KMS-11 (cell line): Measurements from ENCODE around the gene KRTAP10-9.
"Not testable (repeated sequence)": the region's sequence is repeated elsewhere in the genome, so short reads cannot be mapped to it uniquely, and the experiment has no call there.

Source experiments
- H2AFZ ChIP-seq: fragments of 200-600 bp; sonication (generic); 2 replicates; pipeline ENCODE4 v1.6.1; 2016; ENCODE audit warnings: antibody characterized with exemption, mixed run types, low read depth
- H3K27ac ChIP-seq: fragments of 200-600 bp; sonication (generic); 2 replicates; pipeline ENCODE4 v1.6.1; 2016; ENCODE audit warnings: mild to moderate bottlenecking, mixed run types
- H3K27me3 ChIP-seq: fragments of 200-600 bp; sonication (generic); 2 replicates; pipeline ENCODE4 v1.6.1; 2017; ENCODE audit warnings: mild to moderate bottlenecking, low read depth, mixed run types, moderate library complexity; ENCODE audit not compliant: insufficient read depth
- H3K36me3 ChIP-seq: fragments of 200-600 bp; sonication (generic); 2 replicates; pipeline ENCODE4 v1.6.1; 2017; ENCODE audit warnings: mild to moderate bottlenecking, mixed run types; ENCODE audit not compliant: insufficient read depth
- H3K4me1 ChIP-seq: fragments of 200-600 bp; sonication (generic); 2 replicates; pipeline ENCODE4 v1.6.1; 2016; ENCODE audit warnings: mild to moderate bottlenecking, low read depth, mixed run types; ENCODE audit not compliant: poor library complexity, severe bottlenecking
- H3K4me2 ChIP-seq: fragments of 200-600 bp; sonication (generic); 2 replicates; pipeline ENCODE4 v1.7.0; 2016; ENCODE audit warnings: mild to moderate bottlenecking, mixed run types
- H3K4me3 ChIP-seq: fragments of 200-600 bp; sonication (generic); IDR thresholded peaks from 2 replicates; pipeline ENCODE4 v1.6.1; 2017; ENCODE audit warnings: low read depth, low read length, mixed read lengths; ENCODE audit not compliant: insufficient read depth
- H3K79me2 ChIP-seq: fragments of 200-600 bp; sonication (generic); 2 replicates; pipeline ENCODE4 v1.6.1; 2016; ENCODE audit warnings: low read depth, mixed run types; ENCODE audit not compliant: insufficient read depth
- H3K9ac ChIP-seq: fragments of 200-600 bp; sonication (generic); 2 replicates; pipeline ENCODE4 v1.6.1; 2016; ENCODE audit warnings: mild to moderate bottlenecking, mixed run types
- H4K20me1 ChIP-seq: fragments of 200-600 bp; sonication (generic); 2 replicates; pipeline ENCODE4 v1.6.1; 2016; ENCODE audit warnings: mild to moderate bottlenecking, mixed run types; ENCODE audit not compliant: insufficient read depth
- TF ChIP-seq, protein P1 (sequence below): fragments of 200-600 bp; sonication (generic); conservative IDR thresholded peaks from 2 replicates; pipeline ENCODE4 v1.6.1; 2017; ENCODE audit warnings: low read depth, mild to moderate bottlenecking, antibody characterized with exemption, low read length, moderate library complexity, mixed read lengths

The KRTAP10-9 gene, protein sequence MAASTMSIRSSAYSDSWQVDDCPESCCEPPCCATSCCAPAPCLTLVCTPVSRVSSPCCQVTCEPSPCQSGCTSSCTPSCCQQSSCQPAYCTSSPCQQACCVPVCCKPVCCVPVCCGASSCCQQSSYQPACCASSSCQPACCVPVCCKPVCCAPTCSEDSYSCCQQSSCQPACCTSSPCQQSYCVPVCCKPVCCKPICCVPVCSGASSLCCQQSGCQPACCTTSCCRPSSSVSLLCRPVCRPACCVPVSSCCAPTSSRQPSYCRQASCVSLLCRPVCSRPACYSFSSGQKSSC

DNA sequence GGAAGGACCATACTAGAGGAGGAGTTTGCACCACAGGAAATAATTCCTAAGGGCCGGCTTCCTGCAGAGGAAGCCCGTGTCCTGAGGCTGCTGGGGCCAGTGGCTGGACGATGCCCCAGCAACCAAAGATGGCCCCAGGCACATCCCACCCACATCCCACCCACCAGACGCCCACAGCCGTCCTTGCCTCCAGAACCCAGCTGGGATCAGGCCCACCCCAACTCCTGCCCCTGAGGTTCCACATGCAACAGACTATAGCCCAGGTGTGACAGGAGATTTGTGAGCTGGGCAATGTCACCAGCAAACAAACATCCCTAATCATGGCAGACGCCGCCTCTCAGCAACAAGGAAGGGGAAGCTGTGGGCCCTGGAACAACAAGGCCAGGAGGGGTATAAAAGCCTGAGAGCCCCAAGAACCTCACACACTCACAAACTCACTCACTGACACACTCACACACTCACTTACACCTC lies at the start of gene KRTAP10-9:
TSS of gene KRTAP10-9 (plus strand) at position 421 of the 471 bp plus-strand sequence. CDS start 79 bp downstream, outside the sequence.
- Histone ChIP-seq H3K4me1 (no peaks in the 10 kb centered on the region), H3K4me3 (no peak within 1 kb of the TSS), H3K4me2 (no peak within 1 kb of the TSS), H3K27ac (no peak within 1 kb of the TSS), H3K9ac (no peak within 1 kb of the TSS), H4K20me1 (no peaks in the 10 kb centered on the region), H3K36me3 (no peaks in the 10 kb centered on the region), H3K27me3 (peaks cover 12% of the 10 kb centered on the region), H3K79me2 (no peaks in the 10 kb centered on the region), H2AFZ (no peak within 1 kb of the TSS)
- TF ChIP-seq, protein P1, sequence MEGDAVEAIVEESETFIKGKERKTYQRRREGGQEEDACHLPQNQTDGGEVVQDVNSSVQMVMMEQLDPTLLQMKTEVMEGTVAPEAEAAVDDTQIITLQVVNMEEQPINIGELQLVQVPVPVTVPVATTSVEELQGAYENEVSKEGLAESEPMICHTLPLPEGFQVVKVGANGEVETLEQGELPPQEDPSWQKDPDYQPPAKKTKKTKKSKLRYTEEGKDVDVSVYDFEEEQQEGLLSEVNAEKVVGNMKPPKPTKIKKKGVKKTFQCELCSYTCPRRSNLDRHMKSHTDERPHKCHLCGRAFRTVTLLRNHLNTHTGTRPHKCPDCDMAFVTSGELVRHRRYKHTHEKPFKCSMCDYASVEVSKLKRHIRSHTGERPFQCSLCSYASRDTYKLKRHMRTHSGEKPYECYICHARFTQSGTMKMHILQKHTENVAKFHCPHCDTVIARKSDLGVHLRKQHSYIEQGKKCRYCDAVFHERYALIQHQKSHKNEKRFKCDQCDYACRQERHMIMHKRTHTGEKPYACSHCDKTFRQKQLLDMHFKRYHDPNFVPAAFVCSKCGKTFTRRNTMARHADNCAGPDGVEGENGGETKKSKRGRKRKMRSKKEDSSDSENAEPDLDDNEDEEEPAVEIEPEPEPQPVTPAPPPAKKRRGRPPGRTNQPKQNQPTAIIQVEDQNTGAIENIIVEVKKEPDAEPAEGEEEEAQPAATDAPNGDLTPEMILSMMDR, result no peak

DNA sequence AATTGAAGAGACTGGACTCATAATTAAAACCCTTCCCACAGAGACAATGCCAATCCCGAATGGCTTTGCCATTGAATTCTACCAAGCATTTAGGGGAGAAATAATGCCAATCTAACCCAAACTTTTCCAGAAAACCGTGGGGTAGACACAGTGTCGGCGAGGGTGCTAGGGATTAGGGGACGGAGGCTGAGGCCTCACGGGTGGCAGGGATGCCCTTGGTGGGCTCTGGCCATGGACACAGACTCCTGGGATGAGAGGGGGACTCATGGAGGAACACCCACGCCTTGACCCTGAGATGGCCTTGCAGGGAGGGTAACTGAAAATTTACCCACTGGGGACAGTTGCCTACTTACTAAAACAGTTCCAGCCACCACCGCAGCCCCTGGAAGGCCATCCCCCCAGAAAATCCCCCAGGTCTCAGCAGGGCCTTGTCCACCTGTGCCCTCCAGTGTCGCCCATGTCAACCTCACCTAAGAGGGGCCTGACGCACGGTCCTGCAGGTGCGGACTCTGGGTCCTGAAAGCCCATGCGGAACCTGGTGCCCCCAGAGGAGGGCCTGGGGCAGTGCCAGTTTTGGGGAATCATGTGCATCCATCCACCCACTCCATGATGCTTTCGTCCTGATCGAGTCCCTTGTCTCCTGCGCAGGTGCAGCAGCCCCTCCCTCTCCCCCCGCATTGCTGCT lies 48.4 kb upstream of the KRTAP10-9 start:
- Histone ChIP-seq H3K4me3 (no peak overlapping the region), H3K9ac (no peak overlapping the region), H2AFZ (no peak overlapping the region), H3K79me2 (no peaks in the 10 kb centered on the region), H3K4me2 (no peak overlapping the region), H3K36me3 (no peaks in the 10 kb centered on the region), H3K27ac (no peak overlapping the region), H4K20me1 (no peaks in the 10 kb centered on the region), H3K27me3 (peaks cover 46% of the 10 kb centered on the region; the same call in 1 of the 2 replicates), H3K4me1 (no peaks in the 10 kb centered on the region)
- TF ChIP-seq, protein P1, result no peak

DNA sequence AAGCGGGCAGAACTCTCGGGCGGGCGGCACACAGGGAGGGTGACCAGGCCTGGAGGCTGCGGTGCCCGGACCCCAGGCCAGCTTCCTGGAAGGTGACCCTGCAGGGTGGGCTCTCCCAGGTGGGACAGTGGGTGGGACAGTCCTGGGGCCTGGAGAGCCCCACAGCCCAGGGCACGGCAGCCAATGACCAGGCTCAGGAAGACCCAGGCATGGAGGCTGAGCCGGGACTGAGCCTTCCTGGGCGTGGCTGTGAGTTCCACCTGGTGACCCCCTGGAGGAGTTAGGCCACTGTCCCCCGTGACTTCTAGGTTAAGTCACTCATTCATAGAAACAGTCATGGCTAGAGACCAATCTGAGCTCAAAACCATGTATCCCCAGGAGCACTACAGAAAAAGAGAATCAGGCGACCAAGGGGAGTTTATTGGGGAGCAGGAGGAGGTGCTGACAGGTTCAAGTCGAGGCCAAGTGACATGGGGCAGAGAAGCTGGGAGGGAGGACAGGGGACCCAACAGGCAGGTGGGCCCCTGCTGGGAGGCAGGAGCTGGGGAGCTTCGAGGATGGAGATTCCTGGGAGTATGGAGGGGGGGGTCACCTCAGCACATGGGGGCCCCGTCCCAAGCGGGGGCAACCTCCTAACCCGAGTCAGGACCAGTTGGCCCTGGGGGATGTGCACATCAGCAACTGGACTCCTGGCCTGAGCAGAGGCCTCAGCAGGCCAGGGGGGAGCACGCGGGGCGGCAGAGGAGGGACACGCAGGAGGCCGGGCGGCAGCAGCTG lies 47.6 kb upstream of the KRTAP10-9 start:
- no peak overlapping the region for H3K4me3 ChIP-seq
- H3K4me2 ChIP-seq, result no peak overlapping the region
- H2AFZ ChIP-seq, result no peak overlapping the region
- no peaks in the 10 kb centered on the region for H3K36me3 ChIP-seq
- no peak overlapping the region for H3K9ac ChIP-seq
- H3K4me1 ChIP-seq, result no peaks in the 10 kb centered on the region
- no peaks in the 10 kb centered on the region for H4K20me1 ChIP-seq
- TF ChIP-seq, protein P1, result no peak
- H3K27me3 ChIP-seq, result peaks cover 50% of the 10 kb centered on the region; the same call in 1 of the 2 replicates
- H3K79me2 ChIP-seq, result no peaks in the 10 kb centered on the region
- no peak overlapping the region for H3K27ac ChIP-seq

DNA sequence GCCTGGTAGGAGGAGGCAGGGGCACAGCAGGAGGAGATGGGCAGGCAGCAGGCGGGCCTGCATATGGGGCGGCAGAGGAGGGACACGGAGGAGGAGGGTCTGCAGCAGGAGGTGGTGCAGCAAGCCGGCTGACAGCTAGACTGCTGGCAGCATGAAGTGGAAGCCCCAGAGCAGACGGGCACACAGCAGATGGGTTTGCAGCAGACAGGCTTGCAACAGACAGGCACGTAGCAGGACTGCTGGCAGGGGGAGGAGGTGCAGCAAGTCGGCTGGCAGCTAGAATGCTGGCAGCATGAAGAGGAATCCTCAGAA lies 47.1 kb upstream of the KRTAP10-9 start:
- Histone ChIP-seq H3K9ac (no peak overlapping the region), H3K36me3 (no peaks in the 10 kb centered on the region), H3K27me3 (peaks cover 47% of the 10 kb centered on the region; the same call in 1 of the 2 replicates), H2AFZ (no peak overlapping the region), H3K4me1 (no peaks in the 10 kb centered on the region), H3K79me2 (no peaks in the 10 kb centered on the region), H3K4me2 (no peak overlapping the region), H3K27ac (no peak overlapping the region), H4K20me1 (no peaks in the 10 kb centered on the region), H3K4me3 (no peak overlapping the region)
- TF ChIP-seq, protein P1, result no peak

DNA sequence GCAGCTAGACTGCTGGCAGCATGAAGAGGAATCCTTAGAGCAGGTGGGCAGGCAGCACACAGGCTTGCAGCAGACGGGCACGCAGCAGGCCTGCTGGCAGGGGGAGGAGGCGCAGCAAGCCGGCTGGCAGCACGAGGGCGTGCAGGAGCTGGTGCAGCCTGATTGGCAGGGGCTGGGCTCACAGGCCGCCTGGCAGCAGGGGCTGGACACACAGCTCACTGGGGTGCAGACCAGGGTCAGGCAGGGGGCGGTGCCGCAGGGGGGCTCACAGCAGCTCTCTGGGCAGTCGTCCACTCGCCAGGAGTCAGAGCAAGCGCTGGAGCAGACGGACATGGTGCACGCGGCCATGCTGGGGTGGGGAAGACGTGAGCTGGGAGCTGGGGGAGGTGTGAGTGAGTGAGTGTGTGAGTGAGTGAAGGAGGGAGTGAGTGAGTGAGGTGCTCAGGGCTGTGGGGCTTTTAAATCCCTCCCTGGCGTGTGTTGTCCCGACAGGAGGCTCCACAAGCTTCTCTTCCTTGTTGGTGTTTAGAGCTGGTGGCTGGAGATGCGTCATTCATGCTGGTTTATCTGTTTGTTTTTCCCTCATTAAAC lies 46.6 kb upstream of the KRTAP10-9 start, which contains the start of gene KRTAP10-5:
TSS of gene KRTAP10-5 (minus strand) at position 374 of the 591 bp plus-strand sequence. CDS start at position 348, 26 bp downstream.
- not testable (repeated sequence) for H4K20me1 ChIP-seq, H3K27ac ChIP-seq, H3K4me3 ChIP-seq, H3K9ac ChIP-seq, H2AFZ ChIP-seq, H3K4me2 ChIP-seq, H3K79me2 ChIP-seq, H3K4me1 ChIP-seq, H3K36me3 ChIP-seq
- peaks cover 46% of the 10 kb centered on the region; the same call in 1 of the 2 replicates for H3K27me3 ChIP-seq
